ENCODE measurements around the gene CPTP. TPM values are rescaled to one million over a fixed set of nuclear protein-coding genes. Genes with fewer than 3 reads are reported as not detected.
"Not testable (repeated sequence)": the region's sequence is repeated elsewhere in the genome, so short reads cannot be mapped to it uniquely, and the experiment has no call there.

CPTP gene
- total RNA-seq, 2 donors from 2014 or later, result 15.6 to 33.0 TPM

GRCh38 chr1:1364266-1364665, 39.7 kb downstream of the CPTP start:
- ATAC-seq, result no peak
- intact Hi-C loops (cut with DNase I), result no loop called here
- Histone ChIP-seq H3K9me3 (no peaks in the 10 kb centered on the region), H3K27me3 (no peaks in the 10 kb centered on the region), H3K4me3 (no peak overlapping the region), H3K4me1 (no peaks in the 10 kb centered on the region), H3K36me3 (replicated peaks in 1 of 2; ENCODE audit: insufficient read depth in 1 of 2, low read depth in 2 of 2) (no peaks in the 10 kb centered on the region), H3K27ac (no peak overlapping the region)
- 56 to 65% methylated on average over 10 to 14 of the region's 14 CpGs for WGBS, 2 donors
- TF ChIP-seq POLR2A (IDR thresholded peaks at IDR 0.05) (no peak), CTCF (IDR thresholded peaks at IDR 0.05) (no peak)
- DNase-seq, result no peak

- no peak overlapping the region for H3K4me3 ChIP-seq
- DNase-seq (no peak), ATAC-seq (no peak)
- WGBS, 2 donors, result 69 to 70% methylated on average over 10 of the region's 10 CpGs
- no peak overlapping the region for H3K27ac ChIP-seq
- H3K36me3 ChIP-seq (replicated peaks in 1 of 2; ENCODE audit: insufficient read depth in 1 of 2, low read depth in 2 of 2), result no peaks in the 10 kb centered on the region
- no peaks in the 10 kb centered on the region for H3K4me1 ChIP-seq
- no peaks in the 10 kb centered on the region for H3K9me3 ChIP-seq
- no peak for TF ChIP-seq CTCF (IDR thresholded peaks at IDR 0.05)
- no peak for TF ChIP-seq POLR2A (IDR thresholded peaks at IDR 0.05)
- no peaks in the 10 kb centered on the region for H3K27me3 ChIP-seq
- intact Hi-C loops (cut with DNase I), result no loop called here
Observed at GRCh38 chr1:1365875-1366698, 41.5 kb downstream of the CPTP start.

GRCh38 chr1:1366699-1367066, 42.1 kb downstream of the CPTP start:
- Histone ChIP-seq H3K9me3 (no peaks in the 10 kb centered on the region), H3K4me3 (no peak overlapping the region), H3K27ac (no peak overlapping the region), H3K4me1 (peaks cover 3% of the 10 kb centered on the region), H3K27me3 (no peaks in the 10 kb centered on the region), H3K36me3 (replicated peaks in 1 of 2; ENCODE audit: insufficient read depth in 1 of 2, low read depth in 2 of 2) (no peaks in the 10 kb centered on the region)
- ATAC-seq (no peak), DNase-seq (no peak)
- WGBS, 2 donors, result 93 to 96% methylated on average over 3 of the region's 3 CpGs
- TF ChIP-seq POLR2A (IDR thresholded peaks at IDR 0.05), result no peak
- TF ChIP-seq CTCF (IDR thresholded peaks at IDR 0.05), result no peak
- intact Hi-C loops (cut with DNase I), result no loop called here

GRCh38 chr1:1367315-1367714, 42.7 kb downstream of the CPTP start:
- intact Hi-C loops (cut with DNase I), result no loop called here
- H3K36me3 ChIP-seq (replicated peaks in 1 of 2; ENCODE audit: insufficient read depth in 1 of 2, low read depth in 2 of 2), result no peaks in the 10 kb centered on the region
- DNase-seq, result no peak
- no peak for TF ChIP-seq POLR2A (IDR thresholded peaks at IDR 0.05)
- TF ChIP-seq CTCF (IDR thresholded peaks at IDR 0.05), result no peak
- H3K27me3 ChIP-seq, result no peaks in the 10 kb centered on the region
- peaks cover 9% of the 10 kb centered on the region for H3K4me1 ChIP-seq
- WGBS, 2 donors, result 92% methylated on average over 5 of the region's 5 CpGs
- no peak overlapping the region for H3K4me3 ChIP-seq
- ATAC-seq, result no peak
- H3K27ac ChIP-seq, result no peak overlapping the region
- no peaks in the 10 kb centered on the region for H3K9me3 ChIP-seq

- peaks cover 29% of the 10 kb centered on the region for H3K4me1 ChIP-seq
- H3K36me3 ChIP-seq (replicated peaks in 1 of 2; ENCODE audit: insufficient read depth in 1 of 2, low read depth in 2 of 2); DNase-seq; H3K9me3 ChIP-seq; H3K27me3 ChIP-seq; H3K27ac ChIP-seq; intact Hi-C loops (cut with DNase I); H3K4me3 ChIP-seq; ATAC-seq: not testable (repeated sequence)
- 88 to 89% methylated on average over 14 of the region's 14 CpGs for WGBS, 2 donors
Observed at GRCh38 chr1:1370094-1370493, 45.5 kb downstream of the CPTP start.
